Activated T-cell treated with anti-CD3 and anti-CD28 coated beads for 1 hour (primary cell): ENCODE data around the gene GID8.

ENCODE experiments used
- DNase-seq: peaks from one replicate; pipeline ENCODE4 v3.0.0-alpha.2; 2020; ENCODE audit warnings: low read depth

GID8 gene

GRCh38 chr20:62986257-62986800, 48.4 kb downstream of the GID8 start:
- no peak for DNase-seq

DNA sequence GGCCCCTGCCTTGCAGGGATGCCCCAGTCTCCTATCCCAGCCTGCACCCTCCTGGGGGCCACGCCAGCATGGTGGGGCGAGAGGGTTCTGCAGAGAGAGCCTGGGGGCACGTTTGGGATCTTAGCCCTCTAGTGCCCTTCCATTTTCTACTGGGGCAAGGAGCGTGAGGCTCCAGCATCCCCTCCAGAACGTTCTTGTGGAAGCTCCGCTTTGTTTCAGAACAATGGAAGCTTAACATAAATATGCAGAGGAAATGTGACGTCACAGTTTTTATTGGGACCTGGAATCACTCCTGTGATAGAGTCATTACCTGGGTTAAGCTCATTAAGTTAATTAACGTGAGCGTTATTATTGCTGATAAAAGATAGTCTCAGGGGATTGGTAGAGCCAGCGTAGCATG, 49.2 kb downstream of the GID8 start:
- no peak for DNase-seq

DNA sequence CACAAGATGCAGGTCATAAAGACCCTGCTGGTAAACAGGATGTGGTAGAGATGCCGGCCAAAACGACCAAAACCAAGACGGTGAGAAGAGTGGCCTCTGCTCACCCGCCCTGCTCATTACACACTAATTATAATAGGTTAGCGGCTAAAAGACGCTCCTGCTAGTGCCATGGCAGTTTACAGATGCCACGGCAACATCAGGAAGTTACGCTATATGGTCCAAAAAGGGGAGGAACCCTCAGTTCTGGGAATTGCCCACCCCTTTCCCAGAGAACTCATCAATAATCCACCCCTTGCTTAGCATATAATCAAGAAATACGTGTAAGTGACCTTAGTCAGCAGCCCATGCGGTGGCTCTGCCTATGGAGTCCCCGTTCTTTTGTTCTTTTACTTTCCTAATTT, 51.3 kb downstream of the GID8 start:
- DNase-seq, result no peak

- DNase-seq, result no peak
These were observed 52.4 kb downstream of the GID8 start for GRCh38 chr20:62990306-62990825.

DNA sequence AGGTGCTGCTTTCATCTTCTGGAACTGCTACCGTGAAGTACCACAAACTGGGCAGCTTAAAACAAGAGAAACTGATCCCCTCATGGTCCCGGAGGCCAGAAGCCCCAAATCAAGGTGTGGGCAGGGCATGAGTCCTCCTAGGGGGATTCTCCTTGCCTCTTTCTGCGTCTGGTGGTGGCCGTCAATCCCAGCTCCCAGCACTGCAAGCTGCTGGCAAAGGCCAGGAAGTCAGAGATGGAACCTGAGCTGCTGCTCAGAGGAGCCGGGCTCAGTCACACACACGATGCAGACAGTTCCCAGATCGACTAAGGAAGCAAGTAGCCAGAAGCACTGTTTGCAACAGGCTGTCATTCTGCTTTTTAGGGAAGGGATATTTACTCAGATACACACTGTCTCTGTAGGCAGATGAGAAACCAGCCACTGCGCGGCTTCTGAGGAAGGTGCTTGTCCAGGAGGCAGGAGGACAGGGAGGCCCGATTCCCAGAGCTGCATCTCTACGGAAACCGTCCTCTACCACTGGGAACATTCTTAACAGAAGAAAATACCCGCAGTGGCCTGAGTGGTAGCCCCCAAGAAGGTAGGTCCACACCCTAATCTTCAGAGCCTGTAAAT, 53.4 kb downstream of the GID8 start:
- DNase-seq, result no peak

GRCh38 chr20:62991863-62992262, 53.9 kb downstream of the GID8 start:
- no peak for DNase-seq

DNA sequence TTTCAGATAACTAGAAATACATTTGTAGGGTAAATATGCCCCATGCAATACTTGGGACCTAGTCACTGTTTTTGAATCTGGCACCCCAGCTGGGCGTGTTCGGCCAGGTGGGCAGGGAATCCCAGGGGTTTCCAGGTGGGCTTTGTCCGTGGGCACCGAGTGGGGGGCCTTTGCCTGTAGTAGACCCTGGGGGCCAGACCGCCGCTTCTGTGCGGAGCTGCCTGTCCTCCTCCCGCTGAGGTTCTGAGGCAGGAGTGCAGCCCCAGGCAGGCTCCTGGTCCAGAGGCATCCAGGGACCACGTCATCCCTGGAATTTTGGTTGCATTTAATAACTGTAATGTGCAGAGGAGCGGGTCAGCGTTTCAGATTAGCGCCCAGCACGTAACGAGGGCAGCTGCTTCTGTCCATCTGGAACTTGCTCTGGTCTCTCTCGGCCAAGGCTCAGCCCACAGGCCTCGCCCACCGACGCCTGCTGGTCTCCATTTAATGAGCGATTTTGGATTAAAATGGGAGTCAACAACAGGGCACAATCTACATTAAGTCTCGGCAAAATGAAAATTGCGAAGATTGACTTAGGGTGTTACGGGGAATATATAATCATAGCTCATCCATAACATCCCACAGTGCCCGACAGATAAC, 56.0 kb downstream of the GID8 start:
- DNase-seq, result no peak

DNA sequence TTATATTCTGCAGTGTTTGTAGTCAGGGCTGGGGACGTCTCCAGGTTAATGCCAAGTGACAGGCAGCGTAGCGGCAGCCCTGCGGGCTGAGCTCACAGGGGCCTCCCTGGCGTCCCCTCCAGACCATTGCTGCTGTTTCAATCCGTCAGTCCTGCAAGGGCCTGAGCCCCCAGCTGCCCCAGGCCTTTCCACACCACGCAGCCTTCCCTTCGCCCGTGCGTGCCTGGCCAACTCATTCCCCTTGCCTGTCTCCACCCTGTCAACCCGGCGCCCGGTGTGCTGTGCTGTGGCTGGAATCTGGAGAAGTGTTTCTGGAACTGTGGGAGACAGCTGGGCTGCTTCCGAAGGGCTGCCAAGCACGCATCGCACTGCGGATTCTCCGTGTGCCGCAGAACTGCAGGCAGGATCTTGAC, 56.9 kb downstream of the GID8 start:
- DNase-seq, result no peak

DNA sequence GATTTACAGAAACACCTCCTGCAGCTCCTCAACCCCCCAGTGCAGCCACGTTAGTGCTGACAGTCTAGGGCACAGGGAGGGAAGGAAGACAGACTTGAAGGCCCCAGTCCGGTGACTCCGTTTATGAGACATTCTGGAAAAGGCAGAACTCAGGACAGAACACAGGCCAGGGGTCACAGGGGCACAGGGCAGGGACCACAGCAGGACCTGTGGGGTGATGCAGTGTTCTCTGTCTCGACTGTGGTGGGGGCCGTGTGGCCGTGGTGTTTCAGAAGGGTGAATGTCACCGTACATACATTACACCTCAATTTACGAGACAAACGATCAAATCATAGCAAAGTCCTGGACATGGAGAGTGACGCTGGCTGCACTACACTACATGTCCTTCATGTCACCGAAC, 57.5 kb downstream of the GID8 start:
- DNase-seq, result no peak

DNA sequence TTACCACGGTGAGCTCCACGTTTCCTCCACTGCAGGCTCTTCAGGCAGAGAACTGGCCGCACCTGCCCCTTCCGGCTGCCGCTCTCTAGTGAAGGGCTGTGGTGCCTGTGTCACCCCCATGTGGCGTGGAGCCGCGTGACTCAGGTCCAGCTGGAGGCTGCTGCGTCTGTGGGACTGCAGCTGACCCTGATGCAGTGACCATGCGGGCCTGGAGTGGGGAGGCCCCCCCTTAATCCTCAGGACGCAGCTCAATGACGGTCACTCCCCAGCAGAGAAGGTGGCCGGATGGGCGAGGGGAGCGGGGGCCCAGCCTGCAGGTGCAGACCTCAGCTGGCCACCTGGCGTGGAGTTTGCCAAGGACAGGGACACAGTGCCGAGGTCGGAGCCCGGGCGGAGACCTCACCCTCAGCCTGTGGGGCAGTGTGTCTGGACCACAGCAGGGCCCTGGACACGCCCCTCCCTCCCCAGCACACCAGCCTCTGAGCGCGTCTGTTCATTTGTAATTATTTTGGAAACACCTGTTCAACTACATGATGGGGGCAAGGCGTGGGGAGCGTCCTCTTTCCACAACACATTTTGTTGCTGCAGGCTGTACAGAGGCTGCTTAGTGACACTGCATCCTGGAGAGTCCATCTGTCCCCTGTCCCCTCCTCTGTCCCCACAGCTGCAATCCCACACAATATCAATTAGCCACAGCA, 58.1 kb downstream of the GID8 start:
- no peak for DNase-seq

DNA sequence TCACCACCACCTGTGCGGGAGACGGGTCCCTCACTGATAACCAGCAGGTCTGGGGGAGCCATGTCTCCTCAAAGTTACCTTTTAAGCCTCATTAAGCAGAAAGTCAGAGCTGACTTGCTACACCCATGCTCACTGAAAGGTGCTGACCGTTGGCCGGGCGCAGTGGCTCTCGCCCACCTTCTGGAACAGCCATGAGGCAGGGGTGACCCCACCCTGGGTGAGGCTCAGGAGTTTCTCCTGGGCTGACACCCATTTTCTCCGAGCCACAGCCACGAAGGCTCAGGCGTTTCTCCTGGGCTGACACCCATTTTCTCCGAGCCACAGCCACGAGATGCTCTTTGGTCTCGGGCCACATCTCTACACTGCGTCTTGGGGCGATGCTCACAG, 58.6 kb downstream of the GID8 start:
- DNase-seq, result no peak

GRCh38 chr20:62997417-62998035, 59.6 kb downstream of the GID8 start:
- DNase-seq, result no peak
